Glutamatergic neuron (in vitro differentiated cells): ENCODE measurements around the gene RAI2. TPM values are rescaled to one million over a fixed set of nuclear protein-coding genes. Genes with fewer than 3 reads are reported as not detected.
A peak's percentile ranks its signal among the peaks of the same experiment; 100 is the strongest.
"Not testable (repeated sequence)": the region's sequence is repeated elsewhere in the genome, so short reads cannot be mapped to it uniquely, and the experiment has no call there.

Experiments used
- DNase-seq: peaks from one replicate; pipeline ENCODE4 v3.0.0; 2022
- H3K27ac Mint-ChIP-seq: one replicate; pipeline ENCODE4 v1.8.0; 2020; ENCODE audit warnings: mild to moderate bottlenecking, mixed read lengths, inconsistent platforms; ENCODE audit not compliant: unreplicated experiment
- H3K27me3 Mint-ChIP-seq: one replicate; pipeline ENCODE4 v1.8.0; 2020; ENCODE audit warnings: mild to moderate bottlenecking, moderate library complexity, mixed read lengths, inconsistent platforms; ENCODE audit not compliant: unreplicated experiment
- H3K36me3 Mint-ChIP-seq: one replicate; pipeline ENCODE4 v1.8.0; 2020; ENCODE audit warnings: mild to moderate bottlenecking, mixed read lengths, inconsistent platforms; ENCODE audit not compliant: unreplicated experiment
- H3K4me1 Mint-ChIP-seq: one replicate; pipeline ENCODE4 v1.8.0; 2020; ENCODE audit warnings: mild to moderate bottlenecking, low read depth, mixed read lengths, inconsistent platforms; ENCODE audit not compliant: unreplicated experiment
- H3K4me3 Mint-ChIP-seq: one replicate; pipeline ENCODE4 v1.8.0; 2020; ENCODE audit warnings: mild to moderate bottlenecking, mixed read lengths, inconsistent platforms; ENCODE audit not compliant: unreplicated experiment
- H3K9me3 Mint-ChIP-seq: one replicate; pipeline ENCODE4 v1.8.0; 2020; ENCODE audit warnings: mild to moderate bottlenecking, moderate library complexity, mixed read lengths, inconsistent platforms; ENCODE audit not compliant: unreplicated experiment
- CTCF ChIP-seq: fragments of 200-600 bp; sonication (generic); IDR thresholded peaks from one replicate; pipeline ENCODE4 v1.5.0; 2021; ENCODE audit not compliant: partially characterized antibody, unreplicated experiment
- total RNA-seq: library from RNA; stranded (reverse); fragmentation: NEBNext Ultra II Directional; extraction: Animal tissue kit (Norgen Biotek cat#: 25700); gene quantifications from one replicate; pipeline ENCODE4 v1.2.1, GENCODE V29; 2021; ENCODE audit not compliant: unreplicated experiment

RAI2 gene
- total RNA-seq, 1 donor from 2014 or later, result 1.4 TPM

DNA sequence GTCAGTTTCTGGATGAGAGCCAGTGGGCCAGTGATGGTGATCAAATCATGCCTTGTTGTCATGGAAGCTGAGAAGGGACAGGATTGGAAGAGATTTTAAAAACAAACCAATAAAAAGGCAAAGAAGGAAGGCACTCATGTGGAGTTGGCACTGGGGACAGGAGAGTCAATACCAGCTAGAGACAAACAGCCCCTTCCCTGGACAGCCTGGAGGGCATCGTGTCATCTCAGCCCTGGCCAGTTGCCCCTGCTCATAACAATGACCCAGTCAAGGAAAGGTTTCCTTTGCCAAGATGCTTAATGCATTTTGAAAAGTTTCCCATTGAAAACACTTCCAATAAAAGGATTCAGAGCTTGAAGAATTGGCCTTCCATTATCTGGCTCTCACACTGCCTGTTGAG lies 68.3 kb downstream of the RAI2 start:
- peaks cover 3% of the 10 kb centered on the region for H3K4me1 Mint-ChIP-seq
- no peak for TF ChIP-seq CTCF
- no peaks in the 10 kb centered on the region for H3K36me3 Mint-ChIP-seq
- no peak overlapping the region for H3K27ac Mint-ChIP-seq
- no peak overlapping the region for H3K4me3 Mint-ChIP-seq
- DNase-seq, result no peak
- peaks cover 2% of the 10 kb centered on the region for H3K9me3 Mint-ChIP-seq
- no peaks in the 10 kb centered on the region for H3K27me3 Mint-ChIP-seq

GRCh38 chrX:17788956-17789562 lies 72.0 kb downstream of the RAI2 start:
- Mint-ChIP-seq H3K27me3 (no peaks in the 10 kb centered on the region), H3K4me3 (no peak overlapping the region), H3K36me3 (no peaks in the 10 kb centered on the region), H3K9me3 (peaks cover 2% of the 10 kb centered on the region), H3K4me1 (peaks cover 3% of the 10 kb centered on the region), H3K27ac (no peak overlapping the region)
- TF ChIP-seq CTCF, result no peak
- no peak for DNase-seq

- peaks cover 2% of the 10 kb centered on the region for H3K9me3 Mint-ChIP-seq
- peaks cover 3% of the 10 kb centered on the region for H3K4me1 Mint-ChIP-seq
- no peak overlapping the region for H3K27ac Mint-ChIP-seq
- no peaks in the 10 kb centered on the region for H3K36me3 Mint-ChIP-seq
- DNase-seq, result peak; percentile 46
- H3K4me3 Mint-ChIP-seq, result no peak overlapping the region
- H3K27me3 Mint-ChIP-seq, result no peaks in the 10 kb centered on the region
- TF ChIP-seq CTCF, result peak; percentile 83
Observed at GRCh38 chrX:17788439-17788838, 72.7 kb downstream of the RAI2 start.

GRCh38 chrX:17787557-17787956 lies 73.5 kb downstream of the RAI2 start:
- Mint-ChIP-seq H3K4me3 (no peak overlapping the region), H3K27me3 (no peaks in the 10 kb centered on the region), H3K27ac (no peak overlapping the region), H3K4me1 (peaks cover under 1% of the 10 kb centered on the region), H3K36me3 (no peaks in the 10 kb centered on the region), H3K9me3 (peaks cover 2% of the 10 kb centered on the region)
- no peak for DNase-seq
- no peak for TF ChIP-seq CTCF

- DNase-seq, result not testable (repeated sequence)
Observed at GRCh38 chrX:17786554-17787347, 74.3 kb downstream of the RAI2 start.

More at GRCh38 chrX:17786554-17787347, 74.3 kb downstream of the RAI2 start:
- H3K27me3 Mint-ChIP-seq, H3K4me3 Mint-ChIP-seq, H3K4me1 Mint-ChIP-seq, H3K9me3 Mint-ChIP-seq, H3K27ac Mint-ChIP-seq, H3K36me3 Mint-ChIP-seq: not testable (repeated sequence)
